Testis (tissue), 2 donors: Measurements from ENCODE around the gene RBM4.

Source experiments
- POLR2A ChIP-seq: fragments of 450-650 bp; IDR thresholded peaks from one replicate; pipeline ENCODE4 v1.6.1; 2017; ENCODE audit warnings: antibody characterized with exemption, mild to moderate bottlenecking, moderate library complexity
- TF ChIP-seq, protein P1 (sequence below), 3 experiments: fragments of 450-650 bp in 2 of 3; fragments of 200-600 bp in 1 of 3; sonication (generic) in 1 of 3; IDR thresholded peaks; one replicate each; pipeline ENCODE4 v1.5.1; 2016 to 2019; ENCODE audit warnings: antibody characterized with exemption in 3 of 3, mild to moderate bottlenecking in 2 of 3, moderate library complexity in 1 of 3

DNA sequence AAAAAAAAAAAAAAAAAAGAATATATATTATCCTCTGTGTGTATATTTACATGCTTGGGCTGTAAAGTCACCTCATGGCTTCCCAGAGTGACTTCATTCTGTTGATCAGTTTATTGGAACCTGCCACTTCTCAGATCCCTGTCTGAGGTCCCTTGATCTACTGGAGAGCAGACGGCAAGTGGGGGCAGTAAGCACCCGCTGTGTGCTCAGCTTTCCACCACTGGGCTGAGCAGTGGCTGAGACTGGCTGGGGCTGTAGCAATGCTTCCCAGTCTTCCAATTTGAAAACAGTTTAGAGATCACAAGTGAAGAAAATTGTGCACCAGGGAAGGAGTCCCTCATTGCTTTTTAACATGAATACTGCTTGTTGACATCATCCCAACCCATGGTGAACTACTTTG is 46.1 kb downstream of the RBM4 start:
- TF ChIP-seq, protein P1, sequence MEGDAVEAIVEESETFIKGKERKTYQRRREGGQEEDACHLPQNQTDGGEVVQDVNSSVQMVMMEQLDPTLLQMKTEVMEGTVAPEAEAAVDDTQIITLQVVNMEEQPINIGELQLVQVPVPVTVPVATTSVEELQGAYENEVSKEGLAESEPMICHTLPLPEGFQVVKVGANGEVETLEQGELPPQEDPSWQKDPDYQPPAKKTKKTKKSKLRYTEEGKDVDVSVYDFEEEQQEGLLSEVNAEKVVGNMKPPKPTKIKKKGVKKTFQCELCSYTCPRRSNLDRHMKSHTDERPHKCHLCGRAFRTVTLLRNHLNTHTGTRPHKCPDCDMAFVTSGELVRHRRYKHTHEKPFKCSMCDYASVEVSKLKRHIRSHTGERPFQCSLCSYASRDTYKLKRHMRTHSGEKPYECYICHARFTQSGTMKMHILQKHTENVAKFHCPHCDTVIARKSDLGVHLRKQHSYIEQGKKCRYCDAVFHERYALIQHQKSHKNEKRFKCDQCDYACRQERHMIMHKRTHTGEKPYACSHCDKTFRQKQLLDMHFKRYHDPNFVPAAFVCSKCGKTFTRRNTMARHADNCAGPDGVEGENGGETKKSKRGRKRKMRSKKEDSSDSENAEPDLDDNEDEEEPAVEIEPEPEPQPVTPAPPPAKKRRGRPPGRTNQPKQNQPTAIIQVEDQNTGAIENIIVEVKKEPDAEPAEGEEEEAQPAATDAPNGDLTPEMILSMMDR (IDR thresholded peaks at IDR 0.05), result no peak
- no peak for TF ChIP-seq POLR2A
